GM12878 (cell line): ENCODE results near the gene COL26A1. TPM values are rescaled to one million over a fixed set of nuclear protein-coding genes. Genes with fewer than 3 reads are reported as not detected.

ENCODE experiments used
- ATAC-seq: fragments of 200-7000 bp; cut with Tn5 transposase; 3 replicates; pipeline ENCODE4 v1.9.1; 2020; ENCODE audit warnings: mild to moderate bottlenecking, moderate library complexity
- BruUV-seq: library from RNA; stranded (reverse); fragments of 400-500 nt; replicated peaks from 2 replicates; lab custom pipeline; 2021; lab: Mats Ljungman, UMichigan
- CTCF ChIA-PET: fragments of 300-600 bp; sonication (Branson Sonifier 250); formaldehyde crosslinking; extraction: SDS; loops from one replicate; lab custom pipeline; 2021; ENCODE audit warnings: inconsistent platforms; lab: Yijun Ruan, JAX
- POLR2A ChIA-PET: fragments of 350-600 bp; formaldehyde crosslinking; extraction: SDS; loops from one replicate; lab custom pipeline; 2021; ENCODE audit warnings: inconsistent platforms; lab: Charles Lee
- RAD21 ChIA-PET: fragments of 300-600 bp; sonication (Branson Sonifier 250); formaldehyde crosslinking; loops from one replicate; lab custom pipeline; 2023; ENCODE audit warnings: antibody characterized with exemption; ENCODE audit not compliant: unreplicated experiment; lab: Charles Lee
- SMC1A ChIA-PET: fragments of 300-600 bp; sonication (Branson Sonifier 250); formaldehyde crosslinking; loops from one replicate; lab custom pipeline; 2023; ENCODE audit not compliant: unreplicated experiment, uncharacterized antibody; lab: Charles Lee
- DNase-seq: peaks from one replicate; pipeline ENCODE4 v3.0.0-alpha.2; 2011; ENCODE audit warnings: low read depth, low spot score
- FAIRE-seq: peaks from 3 replicates; lab custom pipeline; 2011; peaks lifted over from hg19 to GRCh38; lab: Jason Lieb, UNC
- H2AFZ ChIP-seq: 2 replicates; pipeline ENCODE4 v1.6.0; 2011; ENCODE audit warnings: low read depth, low read length, control low read depth; ENCODE audit not compliant: control insufficient read depth
- H3K27ac ChIP-seq: 2 replicates; pipeline ENCODE4 v1.5.1; 2011; ENCODE audit warnings: control low read depth; ENCODE audit not compliant: control insufficient read depth, insufficient read depth
- H3K27me3 ChIP-seq, 2 experiments: replicated peaks in 1 of 2; 2 replicates each; pipeline versions ENCODE4 v1.6.0 to v1.6.1; 2011; ENCODE audit warnings: low read length in 1 of 2; ENCODE audit not compliant: control insufficient read depth in 2 of 2, insufficient read depth in 2 of 2
- H3K36me3 ChIP-seq, 2 experiments: 2 replicates each; pipeline ENCODE4 v1.5.1; 2011; ENCODE audit warnings: low read length in 1 of 2; ENCODE audit not compliant: control insufficient read depth in 2 of 2, insufficient read depth in 2 of 2
- H3K4me1 ChIP-seq: 2 replicates; pipeline ENCODE4 v1.6.1; 2011; ENCODE audit warnings: mild to moderate bottlenecking, low read length, moderate library complexity, mixed read lengths; ENCODE audit not compliant: control insufficient read depth, insufficient read depth
- H3K4me2 ChIP-seq: 2 replicates; pipeline ENCODE4 v1.6.0; 2011; ENCODE audit warnings: control low read depth; ENCODE audit not compliant: control insufficient read depth, insufficient read depth
- H3K4me3 ChIP-seq: fragments of 200-600 bp; sonication (generic); 2 replicates; pipeline ENCODE4 v1.5.1; 2016
- H3K79me2 ChIP-seq: 2 replicates; pipeline ENCODE4 v1.6.0; 2011; ENCODE audit warnings: low read length; ENCODE audit not compliant: control insufficient read depth, insufficient read depth
- H3K9ac ChIP-seq: 2 replicates; pipeline ENCODE4 v1.8.0; 2011; ENCODE audit warnings: low read length, control low read depth, mixed read lengths; ENCODE audit not compliant: control insufficient read depth, insufficient read depth
- H3K9me3 ChIP-seq: replicated peaks from 3 replicates; pipeline ENCODE4 v1.5.1; 2011; ENCODE audit warnings: mild to moderate bottlenecking, low read length; ENCODE audit not compliant: control insufficient read depth, insufficient read depth
- H4K20me1 ChIP-seq: 2 replicates; pipeline ENCODE4 v1.6.0; 2011; ENCODE audit not compliant: control insufficient read depth, insufficient read depth
- CREB1 ChIP-seq: IDR thresholded peaks from 2 replicates; pipeline ENCODE4 v1.6.1; 2012; ENCODE audit warnings: low read depth, mild to moderate bottlenecking, inconsistent platforms
- FOS ChIP-seq: IDR thresholded peaks from 3 replicates; pipeline ENCODE4 v1.6.1; 2011; ENCODE audit warnings: borderline replicate concordance; ENCODE audit not compliant: insufficient read length; ENCODE audit errors: extremely low read depth
- FOXK2 ChIP-seq: fragments of 450-650 bp; IDR thresholded peaks from 2 replicates; pipeline ENCODE4 v1.6.1; 2017; ENCODE audit warnings: mild to moderate bottlenecking, moderate library complexity
- GABPA ChIP-seq: IDR thresholded peaks from 2 replicates; pipeline ENCODE4 v1.6.1; 2014; ENCODE audit warnings: antibody characterized with exemption, low read depth, mild to moderate bottlenecking, inconsistent platforms
- IRF3 ChIP-seq: fragments of 450-650 bp; IDR thresholded peaks from 2 replicates; pipeline ENCODE4 v1.6.1; 2014; ENCODE audit warnings: mild to moderate bottlenecking
- MTA2 ChIP-seq: fragments of 450-650 bp; IDR thresholded peaks from 2 replicates; pipeline ENCODE4 v1.6.1; 2016; ENCODE audit warnings: low read depth, mild to moderate bottlenecking, moderate library complexity
- MYB ChIP-seq: fragments of 150-350 bp; IDR thresholded peaks from 2 replicates; pipeline ENCODE4 v1.6.1; 2014; ENCODE audit warnings: mild to moderate bottlenecking, low read depth, low read length, borderline replicate concordance
- NBN ChIP-seq: fragments of 450-650 bp; IDR thresholded peaks from 2 replicates; pipeline ENCODE4 v1.6.1; 2016
- NFIC ChIP-seq: IDR thresholded peaks from 2 replicates; pipeline ENCODE4 v1.6.1; 2012; ENCODE audit warnings: low read depth, mild to moderate bottlenecking, inconsistent platforms, low read length, moderate library complexity
- PAX8 ChIP-seq: fragments of 450-650 bp; IDR thresholded peaks from 2 replicates; pipeline ENCODE4 v1.6.1; 2017; ENCODE audit warnings: mild to moderate bottlenecking, moderate library complexity
- RAD51 ChIP-seq: fragments of 450-650 bp; IDR thresholded peaks from 2 replicates; pipeline ENCODE4 v1.6.1; 2016; ENCODE audit warnings: moderate library complexity, mild to moderate bottlenecking, inconsistent platforms
- SREBF2 ChIP-seq: IDR thresholded peaks from 2 replicates; pipeline ENCODE4 v1.6.1; 2012; ENCODE audit warnings: mild to moderate bottlenecking, low read length
- STAT1 ChIP-seq: fragments of 450-650 bp; conservative IDR thresholded peaks from 2 replicates; pipeline ENCODE4 v1.6.1; 2014; ENCODE audit warnings: antibody characterized with exemption, mild to moderate bottlenecking
- TCF7 ChIP-seq: IDR thresholded peaks from 2 replicates; pipeline ENCODE4 v1.6.1; 2014; ENCODE audit warnings: antibody characterized with exemption, borderline replicate concordance
- ZBTB4 ChIP-seq: fragments of 450-650 bp; formaldehyde crosslinking; IDR thresholded peaks from 2 replicates; pipeline ENCODE4 v1.4.0; 2022; ENCODE audit warnings: mild to moderate bottlenecking, moderate library complexity
- ZNF217 ChIP-seq: fragments of 450-650 bp; IDR thresholded peaks from 2 replicates; pipeline ENCODE4 v1.6.1; 2017; ENCODE audit warnings: antibody characterized with exemption, mild to moderate bottlenecking
- ZNF592 ChIP-seq: fragments of 450-650 bp; IDR thresholded peaks from 2 replicates; pipeline ENCODE4 v1.6.1; 2017; ENCODE audit warnings: mild to moderate bottlenecking, moderate library complexity
- WGBS: methylation state at CpG from one replicate; pipeline ENCODE4 v1.1.6; 2016; ENCODE audit warnings: low lambda C conversion rate; ENCODE audit not compliant: insufficient replicate concordance, insufficient coverage; ENCODE audit errors: missing lambda C conversion rate; 5-methylcytosine and 5-hydroxymethylcytosine counted together
- in situ Hi-C: fragments of 300-500 bp; cut with MboI; formaldehyde crosslinking; loops from 9 replicates; pipeline ENCODE4 v1.14.3; 2018; ENCODE audit warnings: mixed read lengths
- intact Hi-C: fragments of 100-400 bp; cut with micrococcal nuclease; formaldehyde crosslinking; loops from one replicate; pipeline ENCODE4 v1.14.2; 2022; ENCODE audit not compliant: unreplicated experiment
- polyA plus RNA-seq, 11 experiments: library from polyadenylated mRNA; depleted of rRNA in 4 of 11; unstranded in 6 of 11; stranded (reverse) in 5 of 11; fragments of >200 nt; fragmentation: Nextera tagmentation in 4 of 11; fragmentation: Illumina TruSeq in 1 of 11; extraction: Ambion mirVana in 4 of 11; extraction: Trizol in 1 of 11; gene quantifications; 1 replicate in 1 of 11; 2 replicates in 10 of 11; pipeline versions ENCODE4 v1.2.1 to v1.2.3, GENCODE V29; 2011 to 2016; ENCODE audit warnings: inconsistent platforms in 2 of 11, missing spikeins in 2 of 11, low read depth in 1 of 11
- total RNA-seq, 4 experiments: library from RNA; depleted of rRNA in 3 of 4; stranded (reverse); fragments of >200 nt in 3 of 4; fragmentation: Illumina TruSeq in 1 of 4; extraction: Trizol in 1 of 4; gene quantifications; 2 replicates each; pipeline versions ENCODE4 v1.2.1 to v1.2.3, GENCODE V29; 2013 to 2021

Gene COL26A1
- total and polyA plus RNA-seq, 10 of the 15 experiments (the other 5 are each of a cell fraction or from before 2014, with no cell fraction given): 0.08 TPM; not detected in 9

GRCh38 chr7:101319401-101319800 is 43.3 kb upstream of the COL26A1 start:
- intact Hi-C loops: no loop called here
- SMC1A ChIA-PET: no interaction called here

More at GRCh38 chr7:101319401-101319800, 43.3 kb upstream of the COL26A1 start:
- WGBS: 50% methylated on average over 4 of the region's 5 CpGs
- Histone ChIP-seq H3K79me2 (no peaks in the 10 kb centered on the region; the same call in 1 of the 2 replicates), H4K20me1 (no peaks in the 10 kb centered on the region), H3K9ac (no peak overlapping the region), H3K36me3 (no peaks in the 10 kb centered on the region), H3K27me3 (no peaks in the 10 kb centered on the region)
- in situ Hi-C loops: no loop called here
- no TSS peak for BruUV-seq
- FAIRE-seq: no peak
- no peak for DNase-seq
- RAD21 ChIA-PET: no interaction called here
- TF ChIP-seq TCF7 (no peak), SREBF2 (no peak), MTA2 (no peak), STAT1 (no peak), ZBTB4 (CRISPR knock-in tag) (no peak), FOS (no peak), FOXK2 (no peak), NFIC (no peak), ZNF592 (no peak), NBN (no peak), CREB1 (no peak), ZNF217 (no peak), IRF3 (no peak), RAD51 (no peak), GABPA (no peak), PAX8 (no peak), MYB (no peak)
- TF ChIP-seq, all 136 proteins: peak for 0
- no peak overlapping the region for H3K27ac ChIP-seq
- ATAC-seq: no peak
- H3K4me2 ChIP-seq: no peak overlapping the region
- ChIA-PET POLR2A (no interaction called here), CTCF (interaction anchor here (0.6 to 0.7 kb wide), 3 partner anchors 58 to 239 kb away, joined by 3 read pairs; no protein-coding TSS in a partner anchor)
- no peaks in the 10 kb centered on the region for H3K9me3 ChIP-seq
- no peak overlapping the region for H2AFZ ChIP-seq
- no peak overlapping the region for H3K4me3 ChIP-seq
- no peaks in the 10 kb centered on the region for H3K4me1 ChIP-seq
